Neural progenitor cell (in vitro differentiated cells): Measurements from ENCODE around the gene AUTS2. TPM values are rescaled to one million over a fixed set of nuclear protein-coding genes. Genes with fewer than 3 reads are reported as not detected.

ENCODE experiments used
- DNase-seq: peaks from one replicate; pipeline ENCODE4 v3.0.0-alpha.2; 2016; ENCODE audit warnings: low spot score
- H2AFZ ChIP-seq: fragments of 200-600 bp; sonication (generic); replicated peaks from 2 replicates; pipeline ENCODE4 v1.6.1; 2016; ENCODE audit warnings: antibody characterized with exemption
- H3F3A ChIP-seq: fragments of 200-600 bp; sonication (generic); 2 replicates; pipeline ENCODE4 v1.6.1; 2016; ENCODE audit warnings: antibody characterized with exemption, low read depth
- H3K27ac ChIP-seq: fragments of 200-600 bp; sonication (generic); 2 replicates; pipeline ENCODE4 v1.5.1; 2016; ENCODE audit warnings: mild to moderate bottlenecking
- H3K27me3 ChIP-seq: fragments of 200-600 bp; sonication (generic); 2 replicates; pipeline ENCODE4 v1.6.1; 2016; ENCODE audit warnings: mild to moderate bottlenecking, moderate library complexity
- H3K36me3 ChIP-seq: fragments of 200-600 bp; sonication (generic); 2 replicates; pipeline ENCODE4 v1.5.1; 2016
- H3K4me1 ChIP-seq: fragments of 200-600 bp; sonication (generic); 2 replicates; pipeline ENCODE4 v1.6.1; 2016; ENCODE audit warnings: mixed run types
- H3K4me2 ChIP-seq: fragments of 200-600 bp; sonication (generic); 2 replicates; pipeline ENCODE4 v1.6.1; 2016
- H3K4me3 ChIP-seq: fragments of 200-600 bp; sonication (generic); 2 replicates; pipeline ENCODE4 v1.5.1; 2016
- H3K79me2 ChIP-seq: fragments of 200-600 bp; sonication (generic); 2 replicates; pipeline ENCODE4 v1.6.1; 2016; ENCODE audit warnings: low read depth
- H3K9ac ChIP-seq: fragments of 200-600 bp; sonication (generic); 2 replicates; pipeline ENCODE4 v1.6.1; 2016
- H3K9me3 ChIP-seq: fragments of 200-600 bp; sonication (generic); 2 replicates; pipeline ENCODE4 v1.5.1; 2016; ENCODE audit warnings: low read depth
- H4K20me1 ChIP-seq: fragments of 200-600 bp; sonication (generic); 2 replicates; pipeline ENCODE4 v1.6.1; 2016; ENCODE audit warnings: low read depth
- H3K27ac Mint-ChIP-seq: 3 replicates; pipeline ENCODE4 v1.8.0; 2021; ENCODE audit warnings: mixed read lengths
- H3K27me3 Mint-ChIP-seq: 2 replicates; pipeline ENCODE4 v1.8.0; 2022; ENCODE audit warnings: low read depth, mild to moderate bottlenecking, inconsistent platforms, moderate library complexity, mixed read lengths; ENCODE audit not compliant: insufficient read depth
- H3K36me3 Mint-ChIP-seq: 3 replicates; pipeline ENCODE4 v1.8.0; 2021; ENCODE audit warnings: mixed read lengths
- H3K4me1 Mint-ChIP-seq: 3 replicates; pipeline ENCODE4 v1.8.0; 2021; ENCODE audit warnings: mixed read lengths
- H3K4me3 Mint-ChIP-seq: 3 replicates; pipeline ENCODE4 v1.8.0; 2021; ENCODE audit warnings: mild to moderate bottlenecking, moderate library complexity, mixed read lengths
- H3K9me3 Mint-ChIP-seq: 3 replicates; pipeline ENCODE4 v1.8.0; 2020; ENCODE audit warnings: mixed read lengths
- EZH2 ChIP-seq: fragments of 200-600 bp; sonication (generic); IDR thresholded peaks from 2 replicates; pipeline ENCODE4 v1.6.1; 2017; ENCODE audit warnings: antibody characterized with exemption, mild to moderate bottlenecking, moderate library complexity
- EZH2phosphoT487 ChIP-seq: fragments of 200-600 bp; sonication (generic); IDR thresholded peaks from 2 replicates; pipeline ENCODE4 v1.6.1; 2017; ENCODE audit warnings: antibody characterized with exemption
- total RNA-seq: library from RNA; depleted of rRNA; stranded (reverse); fragments of >200 nt; gene quantifications from 2 replicates; pipeline ENCODE4 v1.2.3, GENCODE V29; 2015; ENCODE audit warnings: low replicate concordance
- TF ChIP-seq, protein P1 (sequence below): fragments of 200-600 bp; sonication (generic); IDR thresholded peaks from 2 replicates; pipeline ENCODE4 v1.5.1; 2017; ENCODE audit warnings: antibody characterized with exemption, mild to moderate bottlenecking

Gene AUTS2
- total RNA-seq, 1 donor from 2014 or later = 50.0 TPM

GRCh38 chr7:70586822-70587221, 988.5 kb downstream of the AUTS2 start:
- Histone ChIP-seq H3K4me2 (no peak overlapping the region), H3K27ac (no peak overlapping the region)
- peaks cover 89% of the 10 kb centered on the region for H3K4me1 Mint-ChIP-seq

GRCh38 chr7:70587739-70588138, 989.5 kb downstream of the AUTS2 start:
- Histone ChIP-seq H3K36me3 (no peaks in the 10 kb centered on the region), H4K20me1 (peaks cover 40% of the 10 kb centered on the region), H3K79me2 (no peaks in the 10 kb centered on the region), H3K27ac (no peak overlapping the region), H3F3A (peaks cover 42% of the 10 kb centered on the region), H3K4me3 (peak overlapping the region; percentile 11), H3K9ac (no peak overlapping the region), H3K4me1 (peaks cover 63% of the 10 kb centered on the region), H3K4me2 (peak overlapping the region; percentile 67), H3K9me3 (no peaks in the 10 kb centered on the region), H3K27me3 (peaks cover 6% of the 10 kb centered on the region), H2AFZ (no peak overlapping the region)
- DNase-seq = no peak
- H3K27ac Mint-ChIP-seq = peak overlapping the region; percentile 27
- peaks cover 26% of the 10 kb centered on the region for H3K27me3 Mint-ChIP-seq
- H3K9me3 Mint-ChIP-seq = no peaks in the 10 kb centered on the region
- peaks cover 1% of the 10 kb centered on the region for H3K36me3 Mint-ChIP-seq
- peak overlapping the region; percentile 64 for H3K4me3 Mint-ChIP-seq
- TF ChIP-seq EZH2 (no peak), EZH2phosphoT487 (no peak)
- TF ChIP-seq, protein P1, sequence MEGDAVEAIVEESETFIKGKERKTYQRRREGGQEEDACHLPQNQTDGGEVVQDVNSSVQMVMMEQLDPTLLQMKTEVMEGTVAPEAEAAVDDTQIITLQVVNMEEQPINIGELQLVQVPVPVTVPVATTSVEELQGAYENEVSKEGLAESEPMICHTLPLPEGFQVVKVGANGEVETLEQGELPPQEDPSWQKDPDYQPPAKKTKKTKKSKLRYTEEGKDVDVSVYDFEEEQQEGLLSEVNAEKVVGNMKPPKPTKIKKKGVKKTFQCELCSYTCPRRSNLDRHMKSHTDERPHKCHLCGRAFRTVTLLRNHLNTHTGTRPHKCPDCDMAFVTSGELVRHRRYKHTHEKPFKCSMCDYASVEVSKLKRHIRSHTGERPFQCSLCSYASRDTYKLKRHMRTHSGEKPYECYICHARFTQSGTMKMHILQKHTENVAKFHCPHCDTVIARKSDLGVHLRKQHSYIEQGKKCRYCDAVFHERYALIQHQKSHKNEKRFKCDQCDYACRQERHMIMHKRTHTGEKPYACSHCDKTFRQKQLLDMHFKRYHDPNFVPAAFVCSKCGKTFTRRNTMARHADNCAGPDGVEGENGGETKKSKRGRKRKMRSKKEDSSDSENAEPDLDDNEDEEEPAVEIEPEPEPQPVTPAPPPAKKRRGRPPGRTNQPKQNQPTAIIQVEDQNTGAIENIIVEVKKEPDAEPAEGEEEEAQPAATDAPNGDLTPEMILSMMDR = no peak
- peaks cover 80% of the 10 kb centered on the region for H3K4me1 Mint-ChIP-seq

More at GRCh38 chr7:70586822-70587221, 988.5 kb downstream of the AUTS2 start:
- Histone ChIP-seq H3K4me3 (no peak overlapping the region), H3K9me3 (no peaks in the 10 kb centered on the region), H3K4me1 (peaks cover 72% of the 10 kb centered on the region), H3K36me3 (no peaks in the 10 kb centered on the region), H3K27me3 (peaks cover 15% of the 10 kb centered on the region), H3F3A (peaks cover 45% of the 10 kb centered on the region), H3K79me2 (no peaks in the 10 kb centered on the region), H4K20me1 (peaks cover 44% of the 10 kb centered on the region), H3K9ac (no peak overlapping the region), H2AFZ (no peak overlapping the region)
- no peak for DNase-seq
- peaks cover 1% of the 10 kb centered on the region for H3K36me3 Mint-ChIP-seq
- peak overlapping the region; percentile 70 for H3K4me3 Mint-ChIP-seq
- no peak overlapping the region for H3K27ac Mint-ChIP-seq
- no peaks in the 10 kb centered on the region for H3K9me3 Mint-ChIP-seq
- H3K27me3 Mint-ChIP-seq = peaks cover 24% of the 10 kb centered on the region
- no peak for TF ChIP-seq EZH2phosphoT487
- TF ChIP-seq, protein P1 = no peak
- TF ChIP-seq EZH2 = no peak

GRCh38 chr7:70588191-70588921, 990.1 kb downstream of the AUTS2 start:
- Histone ChIP-seq H3F3A (peaks cover 37% of the 10 kb centered on the region), H3K4me2 (peak overlapping the region; percentile 67), H3K4me1 (peaks cover 57% of the 10 kb centered on the region), H3K36me3 (no peaks in the 10 kb centered on the region), H3K4me3 (peak overlapping the region; percentile 11), H3K9me3 (no peaks in the 10 kb centered on the region), H4K20me1 (peaks cover 40% of the 10 kb centered on the region), H2AFZ (no peak overlapping the region), H3K79me2 (no peaks in the 10 kb centered on the region), H3K27me3 (peaks cover 12% of the 10 kb centered on the region), H3K27ac (no peak overlapping the region), H3K9ac (no peak overlapping the region)
- peaks cover 74% of the 10 kb centered on the region for H3K4me1 Mint-ChIP-seq
- H3K9me3 Mint-ChIP-seq = no peaks in the 10 kb centered on the region
- H3K27me3 Mint-ChIP-seq = peaks cover 26% of the 10 kb centered on the region
- peak overlapping the region; percentile 64 for H3K4me3 Mint-ChIP-seq
- H3K27ac Mint-ChIP-seq = peak overlapping the region; percentile 27
- H3K36me3 Mint-ChIP-seq = peaks cover 1% of the 10 kb centered on the region
- DNase-seq = no peak
- TF ChIP-seq EZH2phosphoT487 (no peak), EZH2 (no peak)
- TF ChIP-seq, protein P1 = no peak
